ENCODE results near the gene FAM131B. TPM values are rescaled to one million over a fixed set of nuclear protein-coding genes. Genes with fewer than 3 reads are reported as not detected.

Gene FAM131B
- total RNA-seq, 1 experiment from 2014 or later, result 25.3 TPM

- ATAC-seq, result peak; percentile 91
- peak; percentile 85 for DNase-seq (ENCODE audit: low spot score)
- Mint-ChIP-seq H3K27me3 (ENCODE audit: low read depth) (no peaks in the 10 kb centered on the region), H3K4me3 (no peak overlapping the region), H3K4me1 (no peaks in the 10 kb centered on the region), H3K9me3 (no peaks in the 10 kb centered on the region), H3K36me3 (peaks cover 74% of the 10 kb centered on the region), H3K27ac (no peak overlapping the region)
- TF ChIP-seq ZNF121 (CRISPR knock-in tag; IDR thresholded peaks at IDR 0.05) (peak; percentile 100), ESRRA (CRISPR knock-in tag; IDR thresholded peaks at IDR 0.05; ENCODE audit: borderline replicate concordance) (no peak), CTCF (IDR thresholded peaks at IDR 0.05) (peak; percentile 73)
- CTCF ChIA-PET, result interaction anchor here (0.8 to 2.7 kb wide), 5 partner anchors 9 to 91 kb away, joined by 3 to 20 read pairs (median 4); partner anchors contain the start of gene CLCN1
- POLR2A ChIA-PET, result no interaction called here
These were observed 57.0 kb downstream of the FAM131B start for GRCh38 chr7:143305423-143306070.

- no peak for DNase-seq (ENCODE audit: low spot score)
- no peak overlapping the region for H3K4me3 Mint-ChIP-seq
- ChIA-PET CTCF (interaction anchor here (0.8 to 2.7 kb wide), 4 partner anchors 9 to 90 kb away, joined by 3 to 20 read pairs (median 4); no protein-coding TSS in a partner anchor), POLR2A (no interaction called here)
- H3K36me3 Mint-ChIP-seq, result peaks cover 79% of the 10 kb centered on the region
- H3K27ac Mint-ChIP-seq, result no peak overlapping the region
- no peaks in the 10 kb centered on the region for H3K4me1 Mint-ChIP-seq
- ATAC-seq, result no peak
- H3K27me3 Mint-ChIP-seq (ENCODE audit: low read depth), result no peaks in the 10 kb centered on the region
- no peaks in the 10 kb centered on the region for H3K9me3 Mint-ChIP-seq
- TF ChIP-seq CREM (CRISPR knock-in tag; IDR thresholded peaks at IDR 0.05) (no peak), GRHL2 (CRISPR knock-in tag; IDR thresholded peaks at IDR 0.05; ENCODE audit: insufficient replicate concordance, severe bottlenecking) (no peak), AFF4 (CRISPR knock-in tag; IDR thresholded peaks at IDR 0.05; ENCODE audit: borderline replicate concordance) (no peak), GABPB1 (CRISPR knock-in tag; IDR thresholded peaks at IDR 0.05) (no peak), ZSCAN18 (CRISPR knock-in tag; IDR thresholded peaks at IDR 0.05) (no peak), ZNF416 (CRISPR knock-in tag; IDR thresholded peaks at IDR 0.05) (no peak), ARID4B (CRISPR knock-in tag; IDR thresholded peaks at IDR 0.05; ENCODE audit: borderline replicate concordance) (no peak), ZNF138 (CRISPR knock-in tag; conservative IDR thresholded peaks at IDR 0.05) (no peak), MAX (CRISPR knock-in tag; IDR thresholded peaks at IDR 0.05) (no peak), FOXP4 (CRISPR knock-in tag; IDR thresholded peaks at IDR 0.05) (no peak), CREB1 (CRISPR knock-in tag; IDR thresholded peaks at IDR 0.05) (no peak), FOXK1 (CRISPR knock-in tag; IDR thresholded peaks at IDR 0.05) (no peak), PRDM15 (CRISPR knock-in tag; IDR thresholded peaks at IDR 0.05) (no peak)
These were observed 57.6 kb downstream of the FAM131B start for GRCh38 chr7:143304938-143305337.
